ENCODE results near the gene WDFY4. TPM values are rescaled to one million over a fixed set of nuclear protein-coding genes. Genes with fewer than 3 reads are reported as not detected.

Gene WDFY4
- total RNA-seq, 6 experiments from 2014 or later, result not detected

DNA sequence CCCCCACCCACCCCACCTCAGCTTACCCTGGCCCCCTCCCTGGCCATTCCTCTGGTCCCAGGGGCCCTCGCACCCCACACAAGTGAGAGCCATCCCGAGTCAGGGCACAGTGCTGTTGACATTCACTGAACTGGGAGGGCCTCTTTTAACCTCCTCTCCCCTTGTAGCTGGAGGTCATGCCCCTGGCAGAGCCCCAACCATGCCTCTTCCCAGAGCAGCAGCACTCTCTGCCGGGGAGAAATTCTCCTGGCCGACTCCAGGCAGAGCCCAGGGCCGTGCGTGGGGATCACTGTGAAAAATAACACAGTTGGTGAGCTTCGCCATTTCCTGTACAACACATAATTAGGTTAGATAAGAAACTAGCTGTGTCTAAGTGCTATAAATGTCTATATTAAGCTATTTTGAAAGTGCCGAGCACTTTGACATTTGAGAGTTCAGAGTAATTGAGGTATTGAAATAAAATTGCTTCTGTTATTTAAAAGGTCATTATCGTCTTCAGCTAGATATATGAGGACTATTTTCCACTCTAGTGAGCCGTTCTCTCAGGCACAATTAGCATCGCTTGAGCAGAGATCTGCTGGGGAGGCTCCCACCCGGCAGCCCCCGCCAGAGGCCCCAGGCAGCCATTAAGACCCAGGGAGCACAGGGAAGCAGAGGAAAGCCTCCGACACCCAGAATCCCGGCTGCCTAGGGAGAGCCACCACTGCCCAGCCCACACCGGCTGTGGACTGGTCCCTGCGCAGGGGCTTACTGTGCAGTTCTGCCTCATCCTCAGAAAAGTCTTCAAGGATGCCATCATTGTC is 317.4 kb downstream of the WDFY4 start:
- H3K4me3 Mint-ChIP-seq, result no peak overlapping the region
- DNase-seq, result no peak
- no peak overlapping the region for H3K27ac Mint-ChIP-seq
- H3K9me3 Mint-ChIP-seq, result no peaks in the 10 kb centered on the region
- no peaks in the 10 kb centered on the region for H3K36me3 Mint-ChIP-seq (ENCODE audit: low read depth)
- peaks cover 13% of the 10 kb centered on the region for H3K27me3 Mint-ChIP-seq (ENCODE audit: insufficient read depth)
- no peaks in the 10 kb centered on the region for H3K4me1 Mint-ChIP-seq (ENCODE audit: low read depth)
- TF ChIP-seq, protein P1, sequence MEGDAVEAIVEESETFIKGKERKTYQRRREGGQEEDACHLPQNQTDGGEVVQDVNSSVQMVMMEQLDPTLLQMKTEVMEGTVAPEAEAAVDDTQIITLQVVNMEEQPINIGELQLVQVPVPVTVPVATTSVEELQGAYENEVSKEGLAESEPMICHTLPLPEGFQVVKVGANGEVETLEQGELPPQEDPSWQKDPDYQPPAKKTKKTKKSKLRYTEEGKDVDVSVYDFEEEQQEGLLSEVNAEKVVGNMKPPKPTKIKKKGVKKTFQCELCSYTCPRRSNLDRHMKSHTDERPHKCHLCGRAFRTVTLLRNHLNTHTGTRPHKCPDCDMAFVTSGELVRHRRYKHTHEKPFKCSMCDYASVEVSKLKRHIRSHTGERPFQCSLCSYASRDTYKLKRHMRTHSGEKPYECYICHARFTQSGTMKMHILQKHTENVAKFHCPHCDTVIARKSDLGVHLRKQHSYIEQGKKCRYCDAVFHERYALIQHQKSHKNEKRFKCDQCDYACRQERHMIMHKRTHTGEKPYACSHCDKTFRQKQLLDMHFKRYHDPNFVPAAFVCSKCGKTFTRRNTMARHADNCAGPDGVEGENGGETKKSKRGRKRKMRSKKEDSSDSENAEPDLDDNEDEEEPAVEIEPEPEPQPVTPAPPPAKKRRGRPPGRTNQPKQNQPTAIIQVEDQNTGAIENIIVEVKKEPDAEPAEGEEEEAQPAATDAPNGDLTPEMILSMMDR (IDR thresholded peaks at IDR 0.05), result no peak

DNA sequence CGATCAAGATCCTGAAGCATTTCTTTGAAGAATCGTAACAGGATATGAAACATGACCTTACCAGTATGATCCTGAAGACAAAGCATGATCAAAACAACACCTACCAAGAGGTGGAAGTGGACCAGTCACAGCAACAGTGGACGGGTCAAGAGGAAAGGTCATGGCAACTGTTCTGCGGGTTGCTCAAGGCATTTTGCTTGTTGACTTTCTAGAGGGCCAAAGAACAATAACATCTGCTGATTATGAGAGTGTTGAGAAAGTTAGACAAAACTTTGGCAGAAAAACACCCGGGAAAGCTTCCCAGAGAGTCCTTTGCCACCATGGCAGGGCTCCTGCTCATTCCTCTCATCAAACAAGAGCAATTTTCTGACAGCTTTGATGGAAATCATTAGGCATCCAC is 320.6 kb downstream of the WDFY4 start:
- Mint-ChIP-seq H3K27ac (no peak overlapping the region), H3K27me3 (ENCODE audit: insufficient read depth) (peaks cover 18% of the 10 kb centered on the region), H3K36me3 (ENCODE audit: low read depth) (no peaks in the 10 kb centered on the region), H3K4me3 (no peak overlapping the region), H3K9me3 (no peaks in the 10 kb centered on the region), H3K4me1 (ENCODE audit: low read depth) (no peaks in the 10 kb centered on the region)
- TF ChIP-seq, protein P1 (IDR thresholded peaks at IDR 0.05), result no peak
- DNase-seq, result no peak

- no peak overlapping the region for H3K27ac Mint-ChIP-seq
- TF ChIP-seq, protein P1 (IDR thresholded peaks at IDR 0.05), result no peak
- no peak for DNase-seq
- H3K9me3 Mint-ChIP-seq, result no peaks in the 10 kb centered on the region
- H3K4me1 Mint-ChIP-seq (ENCODE audit: low read depth), result no peaks in the 10 kb centered on the region
- no peak overlapping the region for H3K4me3 Mint-ChIP-seq
- peaks cover 13% of the 10 kb centered on the region for H3K27me3 Mint-ChIP-seq (ENCODE audit: insufficient read depth)
- H3K36me3 Mint-ChIP-seq (ENCODE audit: low read depth), result no peaks in the 10 kb centered on the region
Observed at GRCh38 chr10:49007129-49007528, 322.5 kb downstream of the WDFY4 start.

DNA sequence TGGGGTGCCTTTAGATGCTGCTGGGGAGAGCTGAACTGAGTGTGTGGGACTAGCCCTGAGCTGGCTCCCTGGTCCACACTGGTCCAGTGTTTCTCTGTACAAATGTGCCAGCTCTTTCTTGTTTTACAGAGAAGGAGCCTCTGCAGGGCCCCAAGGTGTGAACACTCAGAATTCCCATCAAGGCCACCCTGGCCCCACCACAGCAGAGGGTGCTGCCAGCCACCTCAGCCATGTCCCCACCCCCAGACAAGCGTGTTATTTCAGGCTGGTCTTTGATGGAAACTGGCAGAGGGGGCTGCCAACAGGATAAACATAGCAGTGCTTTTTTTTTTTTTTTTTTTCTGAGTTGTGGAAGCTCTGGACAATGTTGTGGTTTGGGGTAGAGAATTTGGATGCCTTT is 323.4 kb downstream of the WDFY4 start:
- no peak for DNase-seq

GRCh38 chr10:49008505-49009198 is 324.0 kb downstream of the WDFY4 start:
- DNase-seq, result no peak
- Mint-ChIP-seq H3K4me1 (ENCODE audit: low read depth) (no peaks in the 10 kb centered on the region), H3K27ac (no peak overlapping the region), H3K9me3 (no peaks in the 10 kb centered on the region), H3K27me3 (ENCODE audit: insufficient read depth) (peaks cover 16% of the 10 kb centered on the region), H3K36me3 (ENCODE audit: low read depth) (no peaks in the 10 kb centered on the region), H3K4me3 (no peak overlapping the region)
- TF ChIP-seq, protein P1 (IDR thresholded peaks at IDR 0.05), result no peak

More for the DNA sequence above, 323.4 kb downstream of the WDFY4 start:
- no peaks in the 10 kb centered on the region for H3K9me3 Mint-ChIP-seq
- no peaks in the 10 kb centered on the region for H3K36me3 Mint-ChIP-seq (ENCODE audit: low read depth)
- H3K4me1 Mint-ChIP-seq (ENCODE audit: low read depth), result no peaks in the 10 kb centered on the region
- no peak overlapping the region for H3K27ac Mint-ChIP-seq
- TF ChIP-seq, protein P1 (IDR thresholded peaks at IDR 0.05), result no peak
- H3K27me3 Mint-ChIP-seq (ENCODE audit: insufficient read depth), result peaks cover 16% of the 10 kb centered on the region
- no peak overlapping the region for H3K4me3 Mint-ChIP-seq
